Measurements from ENCODE around the gene GAS2L1.

GAS2L1 gene

DNA sequence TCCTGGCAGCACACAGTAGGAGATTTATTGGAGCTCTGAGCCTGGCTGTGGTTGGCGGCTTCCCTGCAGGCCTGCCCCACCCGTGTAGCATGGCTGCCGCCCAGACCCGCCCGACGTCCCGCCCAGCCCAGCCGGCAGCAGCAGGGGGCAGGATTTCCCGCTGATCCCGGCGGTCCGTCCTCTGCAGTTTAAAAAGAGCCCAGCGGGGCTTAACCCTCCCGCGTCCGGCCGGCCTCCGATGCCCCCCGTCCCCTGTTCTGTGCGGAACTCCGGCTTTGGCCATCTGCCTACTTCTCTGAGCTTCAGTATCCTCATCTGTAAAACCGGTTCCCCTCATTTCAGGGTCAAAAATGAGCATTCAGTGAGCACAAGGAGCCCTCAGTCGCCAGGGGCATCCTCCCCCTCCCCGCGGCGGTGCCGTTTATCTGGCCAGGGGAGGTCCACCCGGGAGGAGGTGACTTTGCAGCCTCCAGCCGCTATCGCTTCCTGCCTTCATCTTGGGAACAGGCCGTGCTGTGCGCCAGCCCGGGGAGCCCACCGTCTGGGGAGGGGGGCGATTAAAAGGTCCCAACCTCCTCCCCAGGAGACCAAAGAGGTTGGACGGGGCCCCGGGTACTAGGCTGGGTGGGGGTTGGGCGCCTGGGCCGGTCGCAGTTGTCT is at the start of gene GAS2L1:
GAS2L1 (plus strand) TSS at position 476 of the 660 bp plus-strand sequence. CDS start 1,456 bp downstream, outside the sequence.
- DNase-seq: no peak

DNA sequence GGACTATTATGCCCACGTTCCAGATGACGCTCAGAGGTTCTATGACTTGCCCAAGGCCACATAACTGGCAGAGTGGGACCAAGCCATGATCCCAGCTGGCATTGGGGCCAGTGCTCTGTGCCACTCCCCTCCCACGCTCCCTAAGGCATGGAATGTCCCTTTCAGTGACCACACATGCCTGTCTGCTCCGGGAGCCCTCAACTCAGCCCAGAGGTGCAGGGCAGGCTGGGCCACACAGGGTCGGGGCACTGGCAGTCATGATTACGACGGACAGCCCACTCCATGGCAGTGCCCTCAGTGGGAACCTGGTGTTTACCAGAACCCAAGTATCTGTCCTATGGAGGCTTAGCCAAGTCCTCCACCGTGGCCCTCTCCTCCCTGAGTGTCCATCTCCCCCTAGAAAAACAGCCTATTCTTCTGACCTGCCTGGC is 48.7 kb upstream of the GAS2L1 start:
- DNase-seq: no peak

DNA sequence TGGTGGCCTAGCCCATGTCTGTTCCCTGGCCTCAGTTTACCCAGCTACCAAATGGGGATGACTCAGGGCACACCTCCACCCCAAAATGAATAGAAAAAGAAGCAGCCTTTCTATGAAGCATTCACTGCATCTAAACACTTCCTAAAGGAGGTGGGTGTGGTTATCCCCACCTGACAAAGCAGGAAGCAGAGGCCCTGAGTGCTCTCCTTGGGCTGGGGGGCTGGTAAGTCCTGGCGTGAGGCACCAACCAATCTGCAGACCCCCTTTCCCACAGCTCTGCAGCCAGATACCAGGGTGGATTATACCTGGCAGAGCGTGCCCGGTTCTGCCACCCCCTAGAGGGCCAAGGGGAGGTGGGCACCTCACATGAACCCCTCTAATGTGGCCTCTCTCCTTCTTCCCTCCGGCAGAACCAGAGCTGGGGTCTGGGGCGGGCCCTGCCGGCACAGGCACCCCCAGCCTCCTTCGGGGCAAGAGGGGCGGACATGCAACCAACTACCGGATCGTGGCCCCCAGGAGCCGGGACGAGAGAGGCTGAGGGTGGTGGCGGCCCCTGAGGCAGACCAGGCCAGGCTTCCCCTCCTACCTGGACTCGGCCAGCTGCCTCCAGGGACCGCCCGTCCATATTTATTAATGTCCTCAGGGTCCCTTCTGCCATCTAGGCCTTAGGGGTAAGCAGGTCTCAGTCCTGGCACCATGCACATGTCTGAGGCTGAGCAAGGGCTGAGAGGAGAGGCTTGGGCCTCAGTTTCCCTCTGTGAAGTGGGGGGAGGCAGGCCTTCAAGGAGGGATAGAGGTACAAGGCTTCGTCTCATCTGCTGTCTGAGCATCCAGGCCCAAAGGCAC is 47.8 kb upstream of the GAS2L1 start:
- DNase-seq: no peak

- DNase-seq: no peak
Observed at GRCh38 chr22:29259253-29259899, 47.1 kb upstream of the GAS2L1 start.

DNA sequence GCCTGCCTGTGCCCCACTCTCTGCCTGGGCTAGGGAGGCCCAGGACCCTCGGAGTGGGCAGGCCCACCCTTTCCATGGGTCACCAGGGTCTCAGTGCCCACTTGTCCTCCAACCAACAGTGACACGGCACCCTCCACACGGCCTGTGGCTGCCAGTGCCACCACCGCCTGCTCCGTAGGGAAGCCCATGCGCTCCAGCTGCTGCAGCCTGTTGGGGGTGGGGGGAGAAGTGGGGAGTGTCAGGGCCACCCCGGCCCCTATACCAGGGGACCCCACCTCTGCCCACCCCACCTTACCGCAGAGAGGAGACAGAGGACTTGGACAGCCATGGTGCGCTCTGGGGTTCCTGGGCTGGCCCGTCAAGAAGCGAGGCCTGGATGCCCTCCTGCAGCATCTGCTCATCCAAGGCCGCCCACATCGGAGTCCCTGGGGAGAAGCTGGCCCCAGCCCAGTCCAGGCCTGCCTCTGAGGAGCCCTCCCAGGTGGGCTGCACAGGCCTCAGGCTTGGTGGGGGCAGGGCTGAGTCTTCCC is 46.4 kb upstream of the GAS2L1 start:
- no peak for DNase-seq

- DNase-seq: no peak
Observed at GRCh38 chr22:29260601-29261315, 45.7 kb upstream of the GAS2L1 start.

DNA sequence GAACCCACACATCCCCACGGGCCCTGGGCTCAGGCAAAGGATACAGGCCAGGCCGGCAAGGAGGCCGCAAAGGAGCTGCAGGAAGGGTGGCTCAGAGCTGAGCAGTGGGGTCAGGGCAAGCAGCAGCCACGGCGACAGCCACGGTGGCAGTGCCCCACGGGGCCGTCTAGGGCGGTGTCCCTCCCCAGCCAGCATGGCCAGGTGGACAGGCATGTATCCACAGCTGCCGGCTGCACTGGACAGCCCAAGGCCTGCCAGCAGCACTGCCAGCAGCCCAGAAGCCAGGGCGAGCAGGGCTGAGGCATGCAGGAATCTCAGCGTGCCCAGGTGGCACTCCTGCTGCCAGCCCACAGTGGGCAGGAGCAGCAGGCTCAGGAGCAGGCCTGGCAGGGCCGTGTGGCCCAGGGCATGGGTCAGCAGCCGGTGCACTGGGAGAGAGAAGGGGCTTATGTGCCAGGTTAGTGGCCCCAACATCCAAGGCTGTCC is 42.6 kb upstream of the GAS2L1 start:
- DNase-seq: no peak

DNA sequence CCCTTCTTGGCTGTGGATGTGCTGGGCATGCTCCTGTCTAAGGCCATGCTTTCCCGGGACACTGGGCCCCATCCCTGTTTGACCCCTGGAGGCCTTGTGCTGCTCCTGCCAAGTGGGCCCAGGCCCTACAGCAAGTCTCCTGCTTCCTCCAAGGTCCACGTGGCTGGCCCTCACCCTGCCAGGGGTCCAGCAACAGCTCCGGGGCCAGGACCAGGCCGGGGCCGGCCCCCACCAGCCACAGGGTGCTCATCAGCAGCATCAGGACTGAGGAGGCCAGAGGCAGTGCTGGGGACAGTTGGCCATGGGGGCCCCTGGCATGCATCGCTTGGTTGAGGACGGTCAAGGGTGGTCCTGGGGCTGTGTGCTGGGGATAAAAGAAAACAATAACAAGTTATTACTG is 41.1 kb upstream of the GAS2L1 start:
- DNase-seq: no peak

DNA sequence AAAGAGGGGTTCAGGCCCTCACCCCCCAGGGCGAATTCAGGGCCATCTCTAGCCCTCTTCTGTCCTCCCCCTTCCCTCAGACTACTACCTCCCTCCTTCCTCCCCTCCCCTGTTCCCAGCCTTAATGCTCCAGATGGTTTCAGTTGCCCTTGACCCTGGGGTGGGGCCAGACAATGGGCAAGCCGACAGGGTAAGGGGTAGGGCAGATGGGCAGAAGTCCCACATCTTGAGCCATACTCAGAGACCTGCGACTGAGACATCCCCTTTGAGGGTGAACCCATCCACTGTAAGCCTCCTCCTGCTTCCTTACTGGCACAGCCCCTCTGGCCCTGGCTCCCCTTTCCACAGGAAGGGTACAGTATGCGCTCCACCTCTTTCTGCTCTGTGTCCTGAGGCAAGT is 40.5 kb upstream of the GAS2L1 start:
- no peak for DNase-seq

- DNase-seq: no peak
Observed at GRCh38 chr22:29266564-29267461, 39.6 kb upstream of the GAS2L1 start.

- DNase-seq: no peak
Observed at GRCh38 chr22:29267462-29267857, 39.0 kb upstream of the GAS2L1 start.

DNA sequence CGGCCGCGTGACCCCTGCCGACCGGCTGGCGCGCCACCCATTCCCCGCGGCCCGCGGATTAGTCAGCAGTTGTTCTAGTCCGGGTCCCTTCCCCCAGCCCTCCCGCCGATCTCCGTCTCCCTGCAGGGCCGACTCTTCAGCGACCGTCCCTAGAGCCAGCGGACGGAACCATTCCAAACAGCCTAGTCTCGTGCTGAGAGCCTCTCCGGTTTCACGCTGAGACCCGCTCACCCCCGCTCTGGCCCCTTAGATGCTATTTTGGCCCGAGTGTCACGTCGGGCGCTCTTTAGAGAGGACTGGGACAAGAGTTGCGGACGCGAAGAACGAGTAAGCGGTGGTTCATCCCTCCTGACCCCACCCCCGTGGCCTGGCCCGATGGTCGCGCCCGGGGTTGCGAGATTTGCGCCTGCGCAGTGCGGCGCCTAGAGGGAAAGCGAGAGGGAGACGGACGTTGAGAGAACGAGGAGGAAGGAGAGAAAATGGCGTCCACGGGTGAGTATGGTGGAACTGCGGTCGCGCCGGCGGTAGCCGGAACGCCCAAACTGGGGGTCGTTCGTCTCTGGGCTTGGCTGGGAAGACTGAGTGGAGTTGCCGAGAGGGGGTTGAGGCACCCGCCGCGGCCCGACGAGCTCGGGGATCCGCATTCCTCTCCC is 38.5 kb upstream of the GAS2L1 start, which contains the start of the genes EWSR1 and RHBDD3:
EWSR1 (plus strand) TSS at position 411 of the 653 bp plus-strand sequence; CDS start at position 480, 69 bp downstream.
RHBDD3 (minus strand) TSS at position 124 of the 653 bp plus-strand sequence. CDS start 2,355 bp downstream, outside the sequence.
- peak; percentile 61 for DNase-seq

GRCh38 chr22:29268511-29269229 is 37.8 kb upstream of the GAS2L1 start:
- DNase-seq: peak; percentile 1

GRCh38 chr22:29269230-29269604 is 37.2 kb upstream of the GAS2L1 start:
- DNase-seq: no peak

DNA sequence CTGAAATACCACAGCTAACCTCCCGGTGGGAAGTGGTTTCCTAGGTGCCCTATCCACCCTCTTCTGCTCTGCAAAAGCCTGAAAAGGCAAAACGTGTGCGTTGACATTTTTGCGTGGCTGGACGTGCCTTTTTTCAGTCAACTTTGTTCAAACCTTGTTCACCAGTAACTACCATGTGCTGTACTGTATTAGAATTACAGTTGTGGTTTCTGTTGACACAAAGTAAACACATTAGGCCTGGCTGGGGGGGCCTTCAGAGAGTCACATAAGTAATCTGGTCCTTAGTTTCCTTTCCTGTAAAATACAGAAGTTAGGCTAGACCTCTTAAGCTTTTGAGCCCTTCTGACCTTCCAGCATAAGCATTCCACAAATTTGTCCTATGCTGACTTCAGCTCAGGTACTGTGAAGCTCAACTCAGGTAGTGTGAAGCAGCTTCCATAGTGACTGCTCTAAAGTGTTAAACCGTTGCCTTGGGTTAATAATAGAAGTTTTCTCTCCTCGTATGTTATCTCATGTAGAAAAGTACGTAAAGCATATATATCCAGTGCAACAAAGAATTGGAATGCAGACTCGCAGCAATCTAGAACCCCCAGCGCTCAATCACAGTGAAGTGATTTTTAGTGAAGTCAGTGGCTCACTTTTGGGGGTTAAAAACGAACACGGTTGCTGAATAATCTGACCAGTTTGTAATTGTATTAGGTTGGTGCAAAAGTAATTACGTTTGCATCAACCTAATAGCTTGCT is 36.5 kb upstream of the GAS2L1 start:
- no peak for DNase-seq

DNA sequence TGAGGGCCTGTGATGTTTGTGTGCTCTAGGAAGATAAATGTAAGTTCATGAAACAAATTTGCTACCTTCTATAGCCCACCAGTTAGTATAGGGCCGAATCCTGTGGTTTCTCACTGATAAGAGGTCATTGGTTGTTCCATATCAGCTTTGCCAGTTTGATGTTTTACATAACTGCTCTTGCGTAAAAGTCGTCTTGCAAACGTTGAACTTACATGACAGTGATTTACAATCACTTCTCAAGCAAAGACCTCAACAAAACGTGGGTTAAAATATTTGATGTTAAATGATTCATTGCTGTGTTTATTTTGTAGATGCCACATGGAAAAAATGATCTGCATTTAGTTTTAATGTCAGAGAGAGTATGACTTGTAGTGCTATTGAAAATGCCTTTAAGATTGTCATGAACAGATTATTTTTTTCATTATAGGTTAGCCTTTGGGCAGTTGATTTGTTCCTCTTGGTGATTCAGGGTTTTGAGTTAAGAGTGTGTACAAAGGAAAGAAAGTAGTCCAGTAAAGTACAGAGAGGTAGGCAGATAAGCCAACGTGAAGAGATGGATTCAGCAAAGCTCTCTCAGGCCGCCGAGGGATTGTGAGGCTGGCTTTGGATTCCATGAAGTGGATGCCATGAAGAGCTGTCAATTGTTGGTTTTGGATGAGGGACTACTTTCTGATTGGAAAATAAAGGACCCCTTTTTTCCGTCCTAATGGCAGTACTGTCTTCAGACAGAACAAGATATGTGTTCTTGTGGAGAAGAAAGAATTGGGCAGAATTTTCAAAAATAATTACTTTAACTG is 35.8 kb upstream of the GAS2L1 start:
- no peak for DNase-seq

DNA sequence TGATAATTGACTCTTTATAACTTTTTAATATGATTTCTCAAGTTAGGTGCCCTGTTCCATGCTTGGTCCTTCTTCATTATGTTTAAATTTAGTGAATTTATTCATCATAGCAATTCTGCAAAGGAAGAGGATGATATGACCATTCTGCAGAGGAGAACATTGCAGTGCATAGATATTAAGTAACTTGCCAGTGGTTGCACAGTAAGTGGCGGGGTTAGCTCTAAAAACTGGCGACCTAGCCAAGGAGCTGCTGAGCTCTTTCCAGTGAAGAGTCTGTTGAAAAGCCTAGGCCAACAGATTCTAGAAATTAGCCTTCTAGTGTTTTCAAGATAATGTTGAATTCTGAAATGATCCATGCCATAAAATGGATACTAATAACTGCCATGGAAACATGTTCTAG is 33.8 kb upstream of the GAS2L1 start:
- DNase-seq: no peak

- no peak for DNase-seq
Observed at GRCh38 chr22:29275167-29275566, 31.3 kb upstream of the GAS2L1 start.

All from NCI-H748 treated with DMSO at 0.1 percent for 48 hours (cell line).